DND-41 (cell line): ENCODE results near the gene RACGAP1.

ENCODE experiments used
- ATAC-seq: fragments of 200-7000 bp; cut with Tn5 transposase; 3 replicates; pipeline ENCODE4 v1.9.1; 2021; ENCODE audit warnings: low read depth; ENCODE audit not compliant: insufficient read depth
- DNase-seq: peaks from one replicate; pipeline ENCODE4 v3.0.0-alpha.2; 2020
- H2AFZ ChIP-seq: 2 replicates; pipeline ENCODE4 v1.6.0; 2012; ENCODE audit warnings: low read depth, low read length
- H3K27ac ChIP-seq: 2 replicates; pipeline ENCODE4 v1.5.1; 2012; ENCODE audit warnings: low read length, inconsistent platforms
- H3K27me3 ChIP-seq: fragments of 200-600 bp; sonication (generic); 2 replicates; pipeline ENCODE4 v1.6.0; 2012; ENCODE audit warnings: low read length, mild to moderate bottlenecking, inconsistent platforms; ENCODE audit not compliant: insufficient read depth, poor library complexity
- H3K36me3 ChIP-seq: 2 replicates; pipeline ENCODE4 v1.5.1; 2012; ENCODE audit warnings: low read length, inconsistent platforms; ENCODE audit not compliant: insufficient read depth
- H3K4me1 ChIP-seq: 2 replicates; pipeline ENCODE4 v1.5.1; 2012; ENCODE audit warnings: mild to moderate bottlenecking, low read length; ENCODE audit not compliant: insufficient read depth
- H3K4me2 ChIP-seq: 2 replicates; pipeline ENCODE4 v1.6.0; 2012; ENCODE audit warnings: mild to moderate bottlenecking, moderate library complexity, low read length, inconsistent platforms; ENCODE audit not compliant: insufficient read depth
- H3K4me3 ChIP-seq, 2 experiments: fragments of 200-600 bp in 1 of 2; shearing (Covaris generic) in 1 of 2; 2 replicates each; pipeline ENCODE4 v1.5.1; 2012 to 2016; ENCODE audit warnings: inconsistent platforms in 2 of 2, low read length in 2 of 2, mild to moderate bottlenecking in 2 of 2, low read depth in 1 of 2, moderate library complexity in 1 of 2
- H3K79me2 ChIP-seq: 2 replicates; pipeline ENCODE4 v1.6.0; 2012; ENCODE audit warnings: low read length, inconsistent platforms; ENCODE audit not compliant: insufficient read depth
- H3K9ac ChIP-seq: 2 replicates; pipeline ENCODE4 v1.6.0; 2012; ENCODE audit warnings: low read depth, mild to moderate bottlenecking, inconsistent platforms, low read length, moderate library complexity
- H3K9me3 ChIP-seq: 2 replicates; pipeline ENCODE4 v1.5.1; 2012; ENCODE audit warnings: low read length, moderate library complexity, mild to moderate bottlenecking, inconsistent platforms; ENCODE audit not compliant: insufficient read depth, severe bottlenecking
- H4K20me1 ChIP-seq: 2 replicates; pipeline ENCODE4 v1.6.0; 2012; ENCODE audit warnings: low read length; ENCODE audit not compliant: insufficient read depth
- EZH2 ChIP-seq: IDR thresholded peaks from 3 replicates; pipeline ENCODE4 v1.6.1; 2012; ENCODE audit warnings: borderline replicate concordance, low read depth, mild to moderate bottlenecking, moderate library complexity, low read length, inconsistent platforms; ENCODE audit not compliant: severe bottlenecking
- TF ChIP-seq, protein P1 (sequence below): IDR thresholded peaks from 2 replicates; pipeline ENCODE4 v1.5.1; 2012; ENCODE audit warnings: borderline replicate concordance, low read length, moderate library complexity, mild to moderate bottlenecking; ENCODE audit not compliant: poor library complexity, severe bottlenecking; ENCODE audit errors: extremely low read depth

Gene RACGAP1

DNA sequence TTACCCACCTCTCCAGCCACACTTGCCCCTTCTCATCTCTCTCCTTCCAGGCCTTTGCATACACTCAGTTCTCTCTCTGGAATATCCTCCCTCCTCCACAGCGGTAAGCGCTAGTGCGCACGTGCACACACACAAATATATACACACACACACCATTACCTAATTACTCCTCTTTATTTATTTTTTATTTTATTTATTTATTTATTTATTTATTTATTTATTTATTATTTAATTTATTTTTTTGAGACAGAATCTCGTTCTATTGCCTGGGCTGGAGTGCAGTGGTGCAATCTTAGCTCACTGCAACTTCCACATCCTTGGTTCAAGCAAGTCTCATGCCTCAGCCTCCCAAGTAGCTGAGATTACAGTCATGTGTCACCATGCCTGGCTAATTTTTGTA, 43.8 kb upstream of the RACGAP1 start:
- H3K4me3 ChIP-seq: no peak overlapping the region
- ATAC-seq: no peak
- no peak overlapping the region for H2AFZ ChIP-seq
- H3K79me2 ChIP-seq: no peaks in the 10 kb centered on the region
- H3K27ac ChIP-seq: no peak overlapping the region
- no peak overlapping the region for H3K9ac ChIP-seq
- no peak for TF ChIP-seq EZH2
- TF ChIP-seq, protein P1, sequence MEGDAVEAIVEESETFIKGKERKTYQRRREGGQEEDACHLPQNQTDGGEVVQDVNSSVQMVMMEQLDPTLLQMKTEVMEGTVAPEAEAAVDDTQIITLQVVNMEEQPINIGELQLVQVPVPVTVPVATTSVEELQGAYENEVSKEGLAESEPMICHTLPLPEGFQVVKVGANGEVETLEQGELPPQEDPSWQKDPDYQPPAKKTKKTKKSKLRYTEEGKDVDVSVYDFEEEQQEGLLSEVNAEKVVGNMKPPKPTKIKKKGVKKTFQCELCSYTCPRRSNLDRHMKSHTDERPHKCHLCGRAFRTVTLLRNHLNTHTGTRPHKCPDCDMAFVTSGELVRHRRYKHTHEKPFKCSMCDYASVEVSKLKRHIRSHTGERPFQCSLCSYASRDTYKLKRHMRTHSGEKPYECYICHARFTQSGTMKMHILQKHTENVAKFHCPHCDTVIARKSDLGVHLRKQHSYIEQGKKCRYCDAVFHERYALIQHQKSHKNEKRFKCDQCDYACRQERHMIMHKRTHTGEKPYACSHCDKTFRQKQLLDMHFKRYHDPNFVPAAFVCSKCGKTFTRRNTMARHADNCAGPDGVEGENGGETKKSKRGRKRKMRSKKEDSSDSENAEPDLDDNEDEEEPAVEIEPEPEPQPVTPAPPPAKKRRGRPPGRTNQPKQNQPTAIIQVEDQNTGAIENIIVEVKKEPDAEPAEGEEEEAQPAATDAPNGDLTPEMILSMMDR: no peak
- H3K27me3 ChIP-seq: no peaks in the 10 kb centered on the region
- DNase-seq: no peak
- no peaks in the 10 kb centered on the region for H3K9me3 ChIP-seq
- H3K36me3 ChIP-seq: no peaks in the 10 kb centered on the region
- H4K20me1 ChIP-seq: no peaks in the 10 kb centered on the region
- peaks cover 12% of the 10 kb centered on the region for H3K4me1 ChIP-seq
- no peak overlapping the region for H3K4me2 ChIP-seq

DNA sequence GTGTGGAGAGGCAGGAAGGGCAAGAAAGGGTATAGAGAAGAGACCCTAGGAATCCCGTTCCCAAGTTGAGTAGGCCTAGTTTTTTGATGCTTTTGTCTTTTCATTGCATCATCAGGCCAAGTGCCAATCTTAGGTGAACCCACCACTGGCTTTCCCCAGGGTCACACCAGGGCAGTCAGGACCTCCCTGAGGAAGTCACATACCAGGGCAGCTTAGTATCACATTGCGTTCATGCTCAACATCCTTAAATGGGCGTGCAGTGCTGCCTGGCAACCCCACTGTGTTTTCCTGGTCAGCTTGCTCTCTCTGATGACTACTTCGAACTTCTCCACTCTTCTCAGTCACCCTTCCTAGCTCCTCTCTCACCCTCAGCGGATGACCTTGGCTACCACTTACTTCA, 41.1 kb upstream of the RACGAP1 start:
- no peaks in the 10 kb centered on the region for H3K27me3 ChIP-seq
- no peak overlapping the region for H3K27ac ChIP-seq
- TF ChIP-seq, protein P1: no peak
- no peak for TF ChIP-seq EZH2
- H3K36me3 ChIP-seq: no peaks in the 10 kb centered on the region
- H3K9ac ChIP-seq: no peak overlapping the region
- no peaks in the 10 kb centered on the region for H3K79me2 ChIP-seq
- no peaks in the 10 kb centered on the region for H3K9me3 ChIP-seq
- peaks cover 18% of the 10 kb centered on the region for H3K4me1 ChIP-seq
- H4K20me1 ChIP-seq: no peaks in the 10 kb centered on the region
- H3K4me3 ChIP-seq: no peak overlapping the region
- no peak overlapping the region for H2AFZ ChIP-seq
- ATAC-seq (no peak), DNase-seq (no peak)
- no peak overlapping the region for H3K4me2 ChIP-seq

DNA sequence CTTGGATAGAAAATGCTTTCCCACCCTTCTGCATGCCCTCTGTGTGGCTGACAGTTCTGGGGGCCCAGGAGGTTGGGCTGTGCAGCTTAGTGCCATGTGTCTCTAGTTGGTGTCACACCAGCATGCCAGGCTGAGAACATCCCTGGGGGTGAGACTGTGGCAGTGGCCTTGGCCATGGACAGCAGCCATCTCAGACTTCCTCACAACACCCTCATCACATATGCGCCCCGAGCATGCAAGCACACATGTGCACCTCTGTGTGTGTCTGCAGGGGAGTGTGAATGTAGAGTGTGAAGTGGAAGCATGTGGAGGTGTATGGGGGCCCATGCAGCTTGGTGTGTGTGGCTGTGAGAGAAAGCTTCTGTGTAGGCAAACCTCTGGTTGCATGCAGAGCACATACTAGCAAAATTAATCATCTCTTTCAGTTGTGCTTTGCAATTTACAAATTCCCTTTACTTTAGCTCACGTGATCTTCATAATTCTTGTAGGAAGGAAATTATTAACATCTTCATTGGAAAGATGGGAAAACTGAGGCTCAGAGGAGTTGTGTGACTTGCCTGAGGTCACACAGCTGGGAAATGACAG, 40.5 kb upstream of the RACGAP1 start:
- peaks cover 19% of the 10 kb centered on the region for H3K4me1 ChIP-seq
- ATAC-seq (no peak), DNase-seq (no peak)
- no peak overlapping the region for H3K27ac ChIP-seq
- H4K20me1 ChIP-seq: no peaks in the 10 kb centered on the region
- no peak overlapping the region for H3K9ac ChIP-seq
- no peak overlapping the region for H2AFZ ChIP-seq
- H3K79me2 ChIP-seq: no peaks in the 10 kb centered on the region
- no peaks in the 10 kb centered on the region for H3K27me3 ChIP-seq
- H3K36me3 ChIP-seq: no peaks in the 10 kb centered on the region
- TF ChIP-seq, protein P1: no peak
- TF ChIP-seq EZH2: no peak
- no peak overlapping the region for H3K4me2 ChIP-seq
- H3K9me3 ChIP-seq: no peaks in the 10 kb centered on the region
- no peak overlapping the region for H3K4me3 ChIP-seq
